ENCODE data around the gene FKBP4.
"Not testable (repeated sequence)": the region's sequence is repeated elsewhere in the genome, so short reads cannot be mapped to it uniquely, and the experiment has no call there.

- TF ChIP-seq, protein P1, sequence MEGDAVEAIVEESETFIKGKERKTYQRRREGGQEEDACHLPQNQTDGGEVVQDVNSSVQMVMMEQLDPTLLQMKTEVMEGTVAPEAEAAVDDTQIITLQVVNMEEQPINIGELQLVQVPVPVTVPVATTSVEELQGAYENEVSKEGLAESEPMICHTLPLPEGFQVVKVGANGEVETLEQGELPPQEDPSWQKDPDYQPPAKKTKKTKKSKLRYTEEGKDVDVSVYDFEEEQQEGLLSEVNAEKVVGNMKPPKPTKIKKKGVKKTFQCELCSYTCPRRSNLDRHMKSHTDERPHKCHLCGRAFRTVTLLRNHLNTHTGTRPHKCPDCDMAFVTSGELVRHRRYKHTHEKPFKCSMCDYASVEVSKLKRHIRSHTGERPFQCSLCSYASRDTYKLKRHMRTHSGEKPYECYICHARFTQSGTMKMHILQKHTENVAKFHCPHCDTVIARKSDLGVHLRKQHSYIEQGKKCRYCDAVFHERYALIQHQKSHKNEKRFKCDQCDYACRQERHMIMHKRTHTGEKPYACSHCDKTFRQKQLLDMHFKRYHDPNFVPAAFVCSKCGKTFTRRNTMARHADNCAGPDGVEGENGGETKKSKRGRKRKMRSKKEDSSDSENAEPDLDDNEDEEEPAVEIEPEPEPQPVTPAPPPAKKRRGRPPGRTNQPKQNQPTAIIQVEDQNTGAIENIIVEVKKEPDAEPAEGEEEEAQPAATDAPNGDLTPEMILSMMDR (IDR thresholded peaks at IDR 0.05; ENCODE audit: insufficient read depth, low read length), result not testable (repeated sequence)
- TF ChIP-seq POLR2AphosphoS5 (IDR thresholded peaks at IDR 0.05; ENCODE audit: low read depth); REST (IDR thresholded peaks at IDR 0.05; ENCODE audit: insufficient replicate concordance, low read depth); GABPA (IDR thresholded peaks at IDR 0.05; ENCODE audit: low read depth): not testable (repeated sequence)
These were observed 24.2 kb upstream of the FKBP4 start for GRCh38 chr12:2770544-2770943.

Measured in HL-60 (cell line).